Motor neuron (in vitro differentiated cells): ENCODE data around the gene REXO4. TPM values are rescaled to one million over a fixed set of nuclear protein-coding genes. Genes with fewer than 3 reads are reported as not detected.

Source experiments
- ATAC-seq, 8 experiments: fragments of 200-7000 bp; cut with Tn5 transposase; replicated peaks in 6 of 8; 2 replicates each; pipeline ENCODE4 v1.8.0; 2021; ENCODE audit warnings: mild to moderate bottlenecking in 8 of 8, moderate library complexity in 8 of 8
- H3K27ac ChIP-seq, 2 donors: fragments of 250-450 bp; sonication (Bioruptor Pico); 2 replicates each; pipeline ENCODE4 v1.9.0; 2021; ENCODE audit warnings: antibody characterized with exemption in 2 of 2, mild to moderate bottlenecking in 2 of 2, moderate library complexity in 1 of 2
- H3K4me1 ChIP-seq, 2 donors: fragments of 250-450 bp; sonication (Bioruptor Pico); replicated peaks in 1 of 2; 2 replicates each; pipeline ENCODE4 v1.6.1; 2021; ENCODE audit warnings: antibody characterized with exemption in 2 of 2, mild to moderate bottlenecking in 2 of 2, moderate library complexity in 1 of 2
- H3K4me3 ChIP-seq, 5 donors: fragments of 250-450 bp; sonication (Bioruptor Pico); 2 replicates each; pipeline ENCODE4 v1.9.0; 2021; ENCODE audit warnings: antibody characterized with exemption in 5 of 5, mild to moderate bottlenecking in 5 of 5, moderate library complexity in 4 of 5
- WGBS, 10 experiments: fragments of 450-650 bp; shearing (Covaris generic); methylation state at CpG; one replicate each; pipeline ENCODE4 v1.0.0; 2022; 5-methylcytosine and 5-hydroxymethylcytosine counted together
- in situ Hi-C, 9 experiments: fragments of 400-800 bp; cut with MboI; loops; one replicate each; pipeline ENCODE4 v1.15.0; 2021; ENCODE audit warnings: low sequenced_read_pairs in 9 of 9, low pct_unique_long_range_greater_than_20kb in 2 of 9; ENCODE audit not compliant: unreplicated experiment in 9 of 9
- total RNA-seq, 8 experiments: library from RNA; unstranded; fragments of 300-600 nt; gene quantifications; 2 replicates each; pipeline versions ENCODE4 v1.2.3 to v1.2.4, GENCODE V29; 2022

REXO4 gene
- total RNA-seq, 8 experiments from 2014 or later = 23.1 to 34.3 (median 24.5) TPM

DNA sequence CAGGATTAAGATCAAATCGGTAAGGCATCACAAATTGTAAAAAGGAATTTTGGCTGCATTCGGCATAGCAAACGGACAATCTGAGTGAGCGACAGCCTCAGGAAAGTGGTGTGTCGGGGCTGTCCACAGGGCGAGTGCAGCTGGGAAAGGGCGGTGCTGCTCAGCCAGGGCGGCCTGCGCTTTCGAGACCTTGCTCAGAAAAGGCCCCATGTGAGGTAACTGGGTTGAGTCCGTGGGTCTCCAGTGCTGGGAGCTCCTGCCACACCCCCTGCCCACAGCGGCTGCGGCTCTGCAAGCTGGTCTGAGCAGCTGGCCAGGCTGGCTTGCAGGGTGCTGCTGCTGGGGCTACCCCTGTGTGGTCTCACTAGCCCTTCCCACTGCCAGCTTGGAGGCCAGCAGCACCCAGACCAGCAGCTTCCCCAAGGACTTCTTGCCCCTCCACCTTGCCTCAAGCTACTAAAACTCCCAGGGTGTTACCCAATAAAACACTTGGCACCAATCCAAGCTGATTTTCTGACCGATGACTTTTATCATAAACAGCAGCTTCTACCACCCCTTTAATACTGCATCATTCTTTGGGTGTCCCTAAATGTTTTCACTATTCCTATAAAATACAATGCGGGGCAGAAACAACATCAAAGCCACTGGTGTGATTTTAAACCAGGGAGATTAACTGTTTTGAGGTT is 55.3 kb downstream of the REXO4 start:
- in situ Hi-C loops = loop anchor here in 1 of 9 experiments (10.0 kb wide), 1 partner anchor 122 kb away; no protein-coding TSS in a partner anchor
- 54 to 100% (median 87%) methylated on average over 2 to 15 of the region's 15 CpGs; no CpG with 5 or more reads in 2 of the 10 experiments for WGBS, 10 experiments
- Histone ChIP-seq H3K4me3 (no peak overlapping the region), H3K4me1 (peaks cover under 1 to 3% of the 10 kb centered on the region in 2 donors), H3K27ac (no peak overlapping the region)
- peak in 3 of 8 experiments; percentile 10 to 71 (median 13) for ATAC-seq

- Histone ChIP-seq H3K27ac (no peak overlapping the region), H3K4me3 (no peak overlapping the region), H3K4me1 (peaks cover 7% of the 10 kb centered on the region in 2 donors)
- in situ Hi-C loops = loop anchor here in 1 of 9 experiments (10.0 kb wide), 1 partner anchor 123 kb away; no protein-coding TSS in a partner anchor
- no peak for ATAC-seq
- whole genome bisulfite sequencing, 10 experiments = 60 to 100% (median 89%) methylated on average over 1 to 8 of the region's 13 CpGs; no CpG with 5 or more reads in 2 of the 10 experiments
Observed at GRCh38 chr9:133361507-133362092, 56.2 kb downstream of the REXO4 start.

- WGBS, 10 experiments = 60 to 100% (median 87%) methylated on average over 1 to 14 of the region's 21 CpGs
- Histone ChIP-seq H3K27ac (no peak overlapping the region), H3K4me1 (peaks cover 7 to 8% of the 10 kb centered on the region in 2 donors), H3K4me3 (no peak overlapping the region)
- no peak for ATAC-seq
- in situ Hi-C loops = loop anchor here in 1 of 9 experiments (10.0 kb wide), 1 partner anchor 124 kb away; no protein-coding TSS in a partner anchor
Observed at GRCh38 chr9:133360400-133361393, 57.1 kb downstream of the REXO4 start.

DNA sequence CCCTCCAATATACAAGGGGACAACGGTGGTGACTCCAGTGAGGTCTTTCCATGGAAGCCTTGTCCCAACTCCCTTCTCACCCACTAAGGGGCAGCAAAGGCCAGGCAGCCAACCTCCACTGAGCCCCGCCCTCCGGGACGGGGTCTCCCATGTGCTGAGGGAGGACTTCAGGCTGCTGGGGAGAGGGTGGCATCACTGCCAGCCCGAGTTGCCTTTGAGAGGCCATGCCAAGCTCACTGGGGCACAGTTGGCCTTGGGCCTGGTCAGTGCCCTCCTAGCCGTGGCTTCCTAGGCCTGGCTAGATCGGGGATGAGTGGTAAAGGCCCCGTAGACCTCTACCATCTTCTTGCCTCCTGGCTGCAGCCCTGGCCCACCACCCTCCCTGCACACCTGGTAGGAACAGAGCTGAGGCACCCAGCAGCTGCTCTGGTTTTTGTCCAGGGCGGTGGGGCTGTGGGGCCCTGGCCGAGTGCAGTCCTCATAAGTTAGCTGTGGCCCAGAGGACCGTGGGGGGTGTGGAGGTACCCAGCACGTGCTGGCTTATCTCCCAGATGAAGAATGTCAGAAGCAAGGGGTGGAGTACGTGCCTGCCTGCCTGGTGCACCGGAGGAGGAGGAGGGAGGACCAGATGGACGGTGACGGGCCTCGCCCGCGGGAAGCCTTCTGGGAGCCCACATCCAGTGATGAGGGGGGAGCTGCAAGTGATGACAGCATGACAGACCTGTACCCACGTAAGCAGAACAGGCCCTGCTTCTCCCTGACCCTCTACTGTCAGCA is 58.2 kb downstream of the REXO4 start:
- no peak overlapping the region for H3K27ac ChIP-seq
- in situ Hi-C loops = loop anchor here in 1 of 9 experiments (10.0 kb wide), 1 partner anchor 125 kb away; no protein-coding TSS in a partner anchor
- ATAC-seq = peak in 1 of 8 experiments; percentile 7
- 14 to 92% (median 60%) methylated on average over 1 to 7 of the region's 20 CpGs; no CpG with 5 or more reads in 6 of the 10 experiments for WGBS, 10 experiments
- no peak overlapping the region for H3K4me3 ChIP-seq
- H3K4me1 ChIP-seq = peaks cover 15% of the 10 kb centered on the region in 2 donors

- H3K4me3 ChIP-seq = peak overlapping the region in 3 of 5 donors; percentile 67 to 97 (median 85)
- no peak overlapping the region for H3K27ac ChIP-seq
- 77 to 93% (median 81%) methylated on average over 2 to 8 of the region's 14 CpGs; no CpG with 5 or more reads in 6 of the 10 experiments for WGBS, 10 experiments
- ATAC-seq = no peak
- H3K4me1 ChIP-seq = peaks cover 15% of the 10 kb centered on the region in 2 donors
- in situ Hi-C loops = no loop called here
Observed at GRCh38 chr9:133357656-133358055, 60.2 kb downstream of the REXO4 start.

DNA sequence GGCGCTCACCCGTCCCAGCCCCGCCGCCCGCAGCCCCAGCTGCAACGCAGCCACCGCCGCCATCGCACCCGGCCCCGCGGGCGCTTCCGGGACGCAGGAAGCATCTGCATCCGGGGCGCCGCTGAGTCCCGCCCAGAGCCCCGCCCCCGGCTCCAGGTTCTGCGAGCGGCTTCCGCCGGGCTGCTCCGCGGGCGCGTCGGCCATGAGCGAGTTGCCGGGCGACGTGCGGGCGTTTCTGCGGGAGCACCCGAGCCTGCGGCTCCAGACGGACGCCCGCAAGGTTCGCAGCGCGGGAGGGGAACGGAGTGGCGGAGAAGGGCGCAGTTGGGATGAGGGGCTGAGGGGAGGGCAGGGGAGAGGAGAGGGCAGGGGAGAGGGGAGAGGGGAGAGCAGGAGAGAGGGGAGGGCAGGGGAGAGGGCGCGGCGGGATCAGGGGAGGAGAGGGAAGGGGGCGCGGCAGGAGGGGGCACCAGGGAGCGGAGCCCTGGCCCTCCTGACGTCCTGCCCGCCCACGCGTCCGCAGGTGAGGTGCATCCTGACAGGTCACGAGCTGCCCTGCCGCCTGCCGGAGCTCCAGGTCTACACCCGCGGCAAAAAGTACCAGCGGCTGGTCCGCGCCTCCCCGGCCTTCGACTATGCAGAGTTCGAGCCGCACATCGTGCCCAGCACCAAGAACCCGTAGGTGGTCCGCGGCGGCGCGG is 61.3 kb downstream of the REXO4 start, which contains the start of the genes SURF1 and SURF2:
Gene SURF1 (minus strand): TSS at position 97 of the 701 bp plus-strand sequence. CDS start 34 bp downstream, at position 63.
Gene SURF2 (plus strand): TSS at position 160 of the 701 bp plus-strand sequence. CDS start 43 bp downstream, at position 203.
- peak; percentile 73 to 90 (median 84) for ATAC-seq
- Histone ChIP-seq H3K4me1 (peaks cover 15% of the 10 kb centered on the region in 2 donors), H3K4me3 (peak within 1 kb of the TSS; percentile 67 to 97 (median 75)), H3K27ac (peak within 1 kb of the TSS; percentile 75 to 93)
- in situ Hi-C loops = no loop called here
- WGBS, 10 experiments = 0% methylated on average over 2 to 4 of the region's 78 CpGs; no CpG with 5 or more reads in 8 of the 10 experiments

Other genes with a start within 250 kb of the REXO4 start
- under 1 TPM in 1 of 8 experiments, not detected in 7; 0.33 TPM for gene OBP2B, start 208.8 kb downstream of the REXO4 start, total RNA-seq
- under 1 TPM in 6 of 8 experiments, not detected in 2; under 0.01 to 0.38 (median 0.12) TPM for gene ABO, start 142.8 kb downstream of the REXO4 start, total RNA-seq
- gene SURF6, start 81.8 kb downstream of the REXO4 start, total RNA-seq = 10 to 100 TPM; 14.8 to 27.8 (median 17.8) TPM
- gene MED22, start 69.9 kb downstream of the REXO4 start, total RNA-seq = 10 to 100 TPM; 14.2 to 36.9 (median 20.4) TPM
- 1,000 to 10,000 TPM; 2,000 to 3,318 (median 3,013) TPM for gene RPL7A, start 69.8 kb downstream of the REXO4 start, total RNA-seq
- gene SURF1, start 61.5 kb downstream of the REXO4 start, total RNA-seq = 10 to 100 TPM; 26.7 to 40.3 (median 30.8) TPM
- gene SURF2, start 61.5 kb downstream of the REXO4 start, total RNA-seq = 10 to 100 TPM; 20.3 to 43.4 (median 27.5) TPM
- gene SURF4, start 42.0 kb downstream of the REXO4 start, total RNA-seq = 100 to 1,000 TPM in 4 of 8 experiments, 10 to 100 TPM in 4; 62.6 to 141 (median 105) TPM
- gene STKLD1, start 41.6 kb downstream of the REXO4 start, total RNA-seq = 1 to 10 TPM; 1.1 to 6.1 (median 3.1) TPM
- 10 to 100 TPM in 1 of 8 experiments, 1 to 10 TPM in 7; 2.7 to 14.3 (median 4.3) TPM for gene ADAMTS13, start 4.4 kb upstream of the REXO4 start, total RNA-seq
- gene CACFD1, start 42.0 kb upstream of the REXO4 start, total RNA-seq = 10 to 100 TPM in 7 of 8 experiments, 1 to 10 TPM in 1; 8.5 to 32.0 (median 21.2) TPM
- gene SLC2A6, start 61.1 kb upstream of the REXO4 start, total RNA-seq = 10 to 100 TPM in 4 of 8 experiments, 1 to 10 TPM in 4; 4.7 to 23.0 (median 9.7) TPM
- not detected for gene MYMK, start 106.9 kb upstream of the REXO4 start, total RNA-seq
- gene ADAMTSL2, start 116.7 kb upstream of the REXO4 start, total RNA-seq = under 1 TPM in 7 of 8 experiments, not detected in 1; 0.10 to 0.93 (median 0.32) TPM
- 1 to 10 TPM in 3 of 8 experiments, under 1 TPM in 4, not detected in 1; 0.36 to 1.9 (median 0.78) TPM for gene FAM163B, start 191.4 kb upstream of the REXO4 start, total RNA-seq
- 1 to 10 TPM in 1 of 8 experiments, under 1 TPM in 7; 0.07 to 1.7 (median 0.20) TPM for gene DBH, start 218.4 kb upstream of the REXO4 start, total RNA-seq